PC-3 (cell line): Measurements from ENCODE around the gene IQSEC1.

Experiments used
- CTCF ChIP-seq: fragments of 300-600 bp; sonication (generic); conservative IDR thresholded peaks from 2 replicates; pipeline ENCODE4 v1.5.1; 2017; ENCODE audit warnings: antibody characterized with exemption, low read depth, mild to moderate bottlenecking, low read length
- EZH2 ChIP-seq: fragments of 300-600 bp; sonication (generic); IDR thresholded peaks from one replicate; pipeline ENCODE4 v1.6.1; 2017; ENCODE audit warnings: antibody characterized with exemption, mild to moderate bottlenecking, low read length; ENCODE audit not compliant: unreplicated experiment

- no peak for TF ChIP-seq CTCF
- no peak for TF ChIP-seq EZH2
These were observed 100.2 kb downstream of the IQSEC1 start for GRCh38 chr3:12972781-12973702.
